ENCODE results near the gene SMG9.
A peak's percentile ranks its signal among the peaks of the same experiment; 100 is the strongest.

SMG9 gene

GRCh38 chr19:43754503-43755255, at the start of gene SMG9:
TSS of gene SMG9 (minus strand) at chr19:43754962. CDS start at chr19:43750741, 4,221 bp downstream.
- peak; percentile 98 for DNase-seq (ENCODE audit: low spot score)

GRCh38 chr19:43804432-43804831, 49.7 kb upstream of the SMG9 start:
- DNase-seq (ENCODE audit: low spot score) = no peak

GRCh38 chr19:43802216-43802951, 47.6 kb upstream of the SMG9 start, which contains the start of gene LYPD5:
TSS of gene LYPD5 (minus strand) at chr19:43802447. CDS start at chr19:43802380, 67 bp downstream.
- no peak for DNase-seq (ENCODE audit: low spot score)

GRCh38 chr19:43799502-43800142, 44.9 kb upstream of the SMG9 start:
- no peak for DNase-seq (ENCODE audit: low spot score)

GRCh38 chr19:43798546-43799409, 44.0 kb upstream of the SMG9 start:
- no peak for DNase-seq (ENCODE audit: low spot score)

- no peak for DNase-seq (ENCODE audit: low spot score)
Measured at GRCh38 chr19:43798026-43798545, 43.3 kb upstream of the SMG9 start.

GRCh38 chr19:43797556-43797955, 42.8 kb upstream of the SMG9 start:
- no peak for DNase-seq (ENCODE audit: low spot score)

- DNase-seq (ENCODE audit: low spot score) = no peak
Measured at GRCh38 chr19:43797118-43797517, 42.4 kb upstream of the SMG9 start.

- no peak for DNase-seq (ENCODE audit: low spot score)
Measured at GRCh38 chr19:43790587-43790986, 35.8 kb upstream of the SMG9 start.

GRCh38 chr19:43789029-43789428, 34.3 kb upstream of the SMG9 start:
- no peak for DNase-seq (ENCODE audit: low spot score)

GRCh38 chr19:43786665-43787064, 31.9 kb upstream of the SMG9 start:
- no peak for DNase-seq (ENCODE audit: low spot score)

- peak; percentile 70 for DNase-seq (ENCODE audit: low spot score)
Measured at GRCh38 chr19:43784981-43785808, 30.4 kb upstream of the SMG9 start.

GRCh38 chr19:43784241-43784980, 29.6 kb upstream of the SMG9 start:
- no peak for DNase-seq (ENCODE audit: low spot score)

GRCh38 chr19:43783636-43784035, 28.9 kb upstream of the SMG9 start:
- DNase-seq (ENCODE audit: low spot score) = no peak

- no peak for DNase-seq (ENCODE audit: low spot score)
Measured at GRCh38 chr19:43782689-43783231, 28.0 kb upstream of the SMG9 start.

GRCh38 chr19:43782311-43782660, 27.5 kb upstream of the SMG9 start:
- DNase-seq (ENCODE audit: low spot score) = no peak

- DNase-seq (ENCODE audit: low spot score) = no peak
Measured at GRCh38 chr19:43781630-43782310, 27.0 kb upstream of the SMG9 start.

GRCh38 chr19:43780706-43781525, 26.2 kb upstream of the SMG9 start, which contains the start of gene KCNN4:
TSS of gene KCNN4 (minus strand) at chr19:43780973. CDS start at chr19:43780861, 112 bp downstream.
- peak; percentile 71 for DNase-seq (ENCODE audit: low spot score)
